HepG2 (cell line): ENCODE results near the gene PTGES3. TPM values are rescaled to one million over a fixed set of nuclear protein-coding genes. Genes with fewer than 3 reads are reported as not detected.

Source experiments
- KDM4B ChIP-seq: sonication (generic); formaldehyde crosslinking; IDR thresholded peaks from 2 replicates; pipeline ENCODE4 v1.4.0; 2020; ENCODE audit warnings: missing genetic modification reagents
- NCOA2 ChIP-seq: sonication (generic); formaldehyde crosslinking; IDR thresholded peaks from 2 replicates; pipeline ENCODE4 v1.8.0; 2022; ENCODE audit warnings: inconsistent platforms
- PAX8 ChIP-seq: sonication (generic); formaldehyde crosslinking; IDR thresholded peaks from 2 replicates; pipeline ENCODE4 v1.8.0; 2022; ENCODE audit warnings: mild to moderate bottlenecking, missing genetic modification reagents, borderline replicate concordance
- SP4 ChIP-seq: sonication (generic); formaldehyde crosslinking; IDR thresholded peaks from 2 replicates; pipeline ENCODE4 v1.8.1; 2023; ENCODE audit warnings: mild to moderate bottlenecking, missing genetic modification reagents
- SRF ChIP-seq: IDR thresholded peaks from 2 replicates; pipeline ENCODE4 v1.6.1; 2011; ENCODE audit warnings: mild to moderate bottlenecking, low read depth, low read length, moderate library complexity
- U2AF1 ChIP-seq: fragments of 200-400 bp; formaldehyde crosslinking; optimal IDR thresholded peaks from 2 replicates; pipeline ENCODE3; 2017; ENCODE audit warnings: mild to moderate bottlenecking, low read depth, low read length
- ZBTB7A ChIP-seq: sonication (generic); formaldehyde crosslinking; IDR thresholded peaks from 2 replicates; pipeline ENCODE4 v1.8.0; 2022; ENCODE audit warnings: mild to moderate bottlenecking, missing genetic modification reagents
- ZFX ChIP-seq: sonication (generic); formaldehyde crosslinking; IDR thresholded peaks from 2 replicates; pipeline ENCODE4 v1.4.0; 2020; ENCODE audit warnings: mild to moderate bottlenecking, low read depth, missing genetic modification reagents, moderate library complexity
- ZNF251 ChIP-seq: sonication (generic); formaldehyde crosslinking; IDR thresholded peaks from 2 replicates; pipeline ENCODE4 v1.9.0; 2021; ENCODE audit warnings: mild to moderate bottlenecking, missing genetic modification reagents
- ZNF326 ChIP-seq: sonication (generic); formaldehyde crosslinking; IDR thresholded peaks from 2 replicates; pipeline ENCODE4 v1.4.0; 2020; ENCODE audit warnings: missing genetic modification reagents, borderline replicate concordance
- ZNF343 ChIP-seq: sonication (generic); formaldehyde crosslinking; IDR thresholded peaks from 2 replicates; pipeline ENCODE4 v1.4.0; 2020; ENCODE audit warnings: mild to moderate bottlenecking, missing genetic modification reagents
- ZNF629 ChIP-seq: sonication (generic); formaldehyde crosslinking; conservative IDR thresholded peaks from 2 replicates; pipeline ENCODE4 v1.5.0; 2020; ENCODE audit warnings: missing genetic modification reagents
- ZNF761 ChIP-seq: sonication (generic); formaldehyde crosslinking; conservative IDR thresholded peaks from 2 replicates; pipeline ENCODE4 v1.4.0; 2020; ENCODE audit warnings: mild to moderate bottlenecking, missing genetic modification reagents
- ZSCAN22 ChIP-seq: sonication (generic); formaldehyde crosslinking; IDR thresholded peaks from 2 replicates; pipeline ENCODE4 v1.4.0; 2020; ENCODE audit warnings: mild to moderate bottlenecking, missing genetic modification reagents
- ZSCAN29 ChIP-seq: sonication (generic); formaldehyde crosslinking; conservative IDR thresholded peaks from 2 replicates; pipeline ENCODE4 v1.4.0; 2020; ENCODE audit warnings: mild to moderate bottlenecking, missing genetic modification reagents
- polyA plus RNA-seq, 8 experiments: library from polyadenylated mRNA; depleted of rRNA in 3 of 8; stranded (reverse) in 7 of 8; unstranded in 1 of 8; fragments of >200 nt; fragmentation: Illumina TruSeq in 4 of 8; extraction: Trizol in 4 of 8; gene quantifications; 2 replicates each; pipeline versions ENCODE4 v1.2.1 to v1.2.3, GENCODE V29; 2011 to 2016; ENCODE audit warnings: low read depth in 4 of 8, missing spikeins in 1 of 8, mixed read lengths in 1 of 8; ENCODE audit not compliant: insufficient read depth in 1 of 8
- total RNA-seq, 5 experiments: library from RNA; depleted of rRNA; stranded (reverse); fragments of >200 nt; fragmentation: Illumina TruSeq; extraction: Trizol; gene quantifications; 2 replicates each; pipeline ENCODE4 v1.2.3, GENCODE V29; 2016; ENCODE audit warnings: low read depth in 1 of 5
- TF ChIP-seq, protein P1 (sequence below), 2 experiments: fragments of 450-650 bp in 1 of 2; sonication (generic) in 1 of 2; formaldehyde crosslinking in 1 of 2; IDR thresholded peaks; 2 replicates each; pipeline versions ENCODE4 v1.6.1 to v1.8.0; 2016 to 2022; ENCODE audit warnings: antibody characterized with exemption in 1 of 2, mild to moderate bottlenecking in 1 of 2, missing genetic modification reagents in 1 of 2
- TF ChIP-seq, protein P2 (sequence below): IDR thresholded peaks from 2 replicates; pipeline ENCODE4 v1.6.1; 2012; ENCODE audit warnings: low read length, improper control_type of control experiment

Gene PTGES3
- total and polyA plus RNA-seq, 2 of the 13 experiments (the other 11 are each of a cell fraction or from before 2014, with no cell fraction given) = 54.4 to 159 TPM

DNA sequence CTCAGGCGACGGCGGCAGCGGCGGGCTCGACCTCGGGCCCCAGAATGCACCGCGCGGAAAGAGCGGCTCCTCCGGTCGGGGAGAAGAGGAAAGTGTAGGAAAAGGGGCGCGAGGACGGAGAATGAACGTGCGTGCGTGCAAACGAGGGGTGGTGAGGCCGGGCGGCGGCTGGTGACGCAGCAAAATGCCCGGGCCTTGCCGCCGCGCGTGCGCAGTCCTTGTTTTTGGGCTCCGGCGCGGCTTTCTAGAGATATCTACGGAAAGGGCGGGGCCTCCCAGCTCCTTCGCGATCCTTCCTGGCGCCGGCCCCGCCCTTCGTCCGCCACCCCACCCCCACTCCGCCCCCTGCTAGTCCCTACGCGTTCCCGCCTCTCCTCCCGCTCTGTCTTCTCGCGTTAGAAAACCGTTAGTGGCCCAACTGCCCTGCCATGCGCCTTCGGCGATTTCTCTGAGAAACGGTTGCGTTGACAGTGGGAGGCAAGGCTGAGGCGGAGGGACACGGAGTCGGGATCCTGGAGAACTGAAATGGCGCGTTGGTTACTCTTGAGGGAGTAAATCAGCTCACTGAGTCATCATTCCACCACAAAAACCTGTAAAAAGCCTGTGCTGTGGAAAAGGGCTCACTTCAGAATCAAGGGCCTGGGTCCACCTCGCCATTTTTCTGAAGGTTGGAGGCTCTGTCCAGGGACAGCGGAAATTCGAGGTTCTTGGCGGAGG, at the start of gene PTGES3 (continued):
- TF ChIP-seq U2AF1 = no peak
- TF ChIP-seq ZNF761 = peak; percentile 91
- TF ChIP-seq NCOA2 = peak; percentile 72
- TF ChIP-seq ZNF629 (CRISPR knock-in tag) = no peak
- TF ChIP-seq ZNF343 (CRISPR knock-in tag) = peak; percentile 46; the same call in 1 of the 2 replicates
- peak; percentile 71; the same call in 1 of the 2 replicates for TF ChIP-seq PAX8 (CRISPR knock-in tag)
- 0 out of 2 replicates have a peak, but pooled peaks have one; percentile 51 for TF ChIP-seq ZSCAN29
- peak; percentile 54 for TF ChIP-seq SP4 (CRISPR knock-in tag)
- no peak for TF ChIP-seq ZNF326
- TF ChIP-seq ZBTB7A = peak; percentile 79; the same call in 1 of the 2 replicates
- TF ChIP-seq SRF = no peak
- TF ChIP-seq KDM4B (CRISPR knock-in tag) = 0 out of 2 replicates have a peak, but pooled peaks have one; percentile 39
- TF ChIP-seq, protein P1, sequence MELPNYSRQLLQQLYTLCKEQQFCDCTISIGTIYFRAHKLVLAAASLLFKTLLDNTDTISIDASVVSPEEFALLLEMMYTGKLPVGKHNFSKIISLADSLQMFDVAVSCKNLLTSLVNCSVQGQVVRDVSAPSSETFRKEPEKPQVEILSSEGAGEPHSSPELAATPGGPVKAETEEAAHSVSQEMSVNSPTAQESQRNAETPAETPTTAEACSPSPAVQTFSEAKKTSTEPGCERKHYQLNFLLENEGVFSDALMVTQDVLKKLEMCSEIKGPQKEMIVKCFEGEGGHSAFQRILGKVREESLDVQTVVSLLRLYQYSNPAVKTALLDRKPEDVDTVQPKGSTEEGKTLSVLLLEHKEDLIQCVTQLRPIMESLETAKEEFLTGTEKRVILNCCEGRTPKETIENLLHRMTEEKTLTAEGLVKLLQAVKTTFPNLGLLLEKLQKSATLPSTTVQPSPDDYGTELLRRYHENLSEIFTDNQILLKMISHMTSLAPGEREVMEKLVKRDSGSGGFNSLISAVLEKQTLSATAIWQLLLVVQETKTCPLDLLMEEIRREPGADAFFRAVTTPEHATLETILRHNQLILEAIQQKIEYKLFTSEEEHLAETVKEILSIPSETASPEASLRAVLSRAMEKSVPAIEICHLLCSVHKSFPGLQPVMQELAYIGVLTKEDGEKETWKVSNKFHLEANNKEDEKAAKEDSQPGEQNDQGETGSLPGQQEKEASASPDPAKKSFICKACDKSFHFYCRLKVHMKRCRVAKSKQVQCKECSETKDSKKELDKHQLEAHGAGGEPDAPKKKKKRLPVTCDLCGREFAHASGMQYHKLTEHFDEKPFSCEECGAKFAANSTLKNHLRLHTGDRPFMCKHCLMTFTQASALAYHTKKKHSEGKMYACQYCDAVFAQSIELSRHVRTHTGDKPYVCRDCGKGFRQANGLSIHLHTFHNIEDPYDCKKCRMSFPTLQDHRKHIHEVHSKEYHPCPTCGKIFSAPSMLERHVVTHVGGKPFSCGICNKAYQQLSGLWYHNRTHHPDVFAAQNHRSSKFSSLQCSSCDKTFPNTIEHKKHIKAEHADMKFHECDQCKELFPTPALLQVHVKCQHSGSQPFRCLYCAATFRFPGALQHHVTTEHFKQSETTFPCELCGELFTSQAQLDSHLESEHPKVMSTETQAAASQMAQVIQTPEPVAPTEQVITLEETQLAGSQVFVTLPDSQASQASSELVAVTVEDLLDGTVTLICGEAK (IDR thresholded peaks at IDR 0.05) = no peak
- TF ChIP-seq, protein P1 (CRISPR knock-in tag; IDR thresholded peaks at IDR 0.05) = peak; percentile 70
- TF ChIP-seq ZSCAN22 (CRISPR knock-in tag) = no peak; the same call in 1 of the 2 replicates
- peak; percentile 92 for TF ChIP-seq ZFX (CRISPR knock-in tag)
- TF ChIP-seq, protein P2, sequence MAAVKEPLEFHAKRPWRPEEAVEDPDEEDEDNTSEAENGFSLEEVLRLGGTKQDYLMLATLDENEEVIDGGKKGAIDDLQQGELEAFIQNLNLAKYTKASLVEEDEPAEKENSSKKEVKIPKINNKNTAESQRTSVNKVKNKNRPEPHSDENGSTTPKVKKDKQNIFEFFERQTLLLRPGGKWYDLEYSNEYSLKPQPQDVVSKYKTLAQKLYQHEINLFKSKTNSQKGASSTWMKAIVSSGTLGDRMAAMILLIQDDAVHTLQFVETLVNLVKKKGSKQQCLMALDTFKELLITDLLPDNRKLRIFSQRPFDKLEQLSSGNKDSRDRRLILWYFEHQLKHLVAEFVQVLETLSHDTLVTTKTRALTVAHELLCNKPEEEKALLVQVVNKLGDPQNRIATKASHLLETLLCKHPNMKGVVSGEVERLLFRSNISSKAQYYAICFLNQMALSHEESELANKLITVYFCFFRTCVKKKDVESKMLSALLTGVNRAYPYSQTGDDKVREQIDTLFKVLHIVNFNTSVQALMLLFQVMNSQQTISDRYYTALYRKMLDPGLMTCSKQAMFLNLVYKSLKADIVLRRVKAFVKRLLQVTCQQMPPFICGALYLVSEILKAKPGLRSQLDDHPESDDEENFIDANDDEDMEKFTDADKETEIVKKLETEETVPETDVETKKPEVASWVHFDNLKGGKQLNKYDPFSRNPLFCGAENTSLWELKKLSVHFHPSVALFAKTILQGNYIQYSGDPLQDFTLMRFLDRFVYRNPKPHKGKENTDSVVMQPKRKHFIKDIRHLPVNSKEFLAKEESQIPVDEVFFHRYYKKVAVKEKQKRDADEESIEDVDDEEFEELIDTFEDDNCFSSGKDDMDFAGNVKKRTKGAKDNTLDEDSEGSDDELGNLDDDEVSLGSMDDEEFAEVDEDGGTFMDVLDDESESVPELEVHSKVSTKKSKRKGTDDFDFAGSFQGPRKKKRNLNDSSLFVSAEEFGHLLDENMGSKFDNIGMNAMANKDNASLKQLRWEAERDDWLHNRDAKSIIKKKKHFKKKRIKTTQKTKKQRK = no peak
- no peak for TF ChIP-seq ZNF251 (CRISPR knock-in tag)
